Measurements from ENCODE around the gene OPCML. TPM values are rescaled to one million over a fixed set of nuclear protein-coding genes. Genes with fewer than 3 reads are reported as not detected.

The OPCML gene
- total RNA-seq, 1 donor from 2014 or later, result not detected

- no peaks in the 10 kb centered on the region for H3K36me3 ChIP-seq
- no peak overlapping the region for H3K4me3 ChIP-seq
- intact Hi-C loops (cut with DNase I), result no loop called here
- TF ChIP-seq POLR2A (IDR thresholded peaks at IDR 0.05), result no peak
- TF ChIP-seq POLR2AphosphoS5 (IDR thresholded peaks at IDR 0.05; ENCODE audit: insufficient read depth in 1 of 2, low read depth in 1 of 2), result no peak
- no peak for TF ChIP-seq CTCF (IDR thresholded peaks at IDR 0.05)
- no peaks in the 10 kb centered on the region for H3K9me3 ChIP-seq
- DNase-seq (ENCODE audit: extremely low spot score in 2 of 2), result no peak
- no peaks in the 10 kb centered on the region for H3K27me3 ChIP-seq
- no peak overlapping the region for H3K27ac ChIP-seq
- H3K4me1 ChIP-seq, result no peaks in the 10 kb centered on the region
These were observed 519.5 kb downstream of the OPCML start for GRCh38 chr11:133012803-133013202.

GRCh38 chr11:133011604-133012003, 520.7 kb downstream of the OPCML start:
- DNase-seq (ENCODE audit: extremely low spot score in 2 of 2), result no peak
- H3K4me1 ChIP-seq, result no peaks in the 10 kb centered on the region
- no peak overlapping the region for H3K4me3 ChIP-seq
- no peaks in the 10 kb centered on the region for H3K9me3 ChIP-seq
- no peaks in the 10 kb centered on the region for H3K36me3 ChIP-seq
- TF ChIP-seq POLR2AphosphoS5 (IDR thresholded peaks at IDR 0.05; ENCODE audit: insufficient read depth in 1 of 2, low read depth in 1 of 2), result no peak
- no peak for TF ChIP-seq CTCF (IDR thresholded peaks at IDR 0.05)
- TF ChIP-seq POLR2A (IDR thresholded peaks at IDR 0.05), result no peak
- H3K27me3 ChIP-seq, result no peaks in the 10 kb centered on the region
- intact Hi-C loops (cut with DNase I), result no loop called here
- H3K27ac ChIP-seq, result no peak overlapping the region

- intact Hi-C loops (cut with DNase I), result no loop called here
- no peaks in the 10 kb centered on the region for H3K4me1 ChIP-seq
- H3K36me3 ChIP-seq, result no peaks in the 10 kb centered on the region
- TF ChIP-seq POLR2AphosphoS5 (IDR thresholded peaks at IDR 0.05; ENCODE audit: insufficient read depth in 1 of 2, low read depth in 1 of 2), result no peak
- TF ChIP-seq CTCF (IDR thresholded peaks at IDR 0.05), result no peak
- TF ChIP-seq POLR2A (IDR thresholded peaks at IDR 0.05), result no peak
- H3K9me3 ChIP-seq, result no peaks in the 10 kb centered on the region
- no peaks in the 10 kb centered on the region for H3K27me3 ChIP-seq
- H3K4me3 ChIP-seq, result no peak overlapping the region
- no peak overlapping the region for H3K27ac ChIP-seq
- DNase-seq (ENCODE audit: extremely low spot score in 2 of 2), result no peak
These were observed 525.2 kb downstream of the OPCML start for GRCh38 chr11:133007027-133007584.

- Histone ChIP-seq H3K4me3 (no peak overlapping the region), H3K27me3 (no peaks in the 10 kb centered on the region), H3K9me3 (no peaks in the 10 kb centered on the region), H3K36me3 (no peaks in the 10 kb centered on the region), H3K27ac (no peak overlapping the region), H3K4me1 (no peaks in the 10 kb centered on the region)
- no peak for DNase-seq (ENCODE audit: extremely low spot score in 2 of 2)
- intact Hi-C loops (cut with DNase I), result no loop called here
- TF ChIP-seq CTCF (IDR thresholded peaks at IDR 0.05) (no peak), POLR2A (IDR thresholded peaks at IDR 0.05) (no peak), POLR2AphosphoS5 (IDR thresholded peaks at IDR 0.05; ENCODE audit: insufficient read depth in 1 of 2, low read depth in 1 of 2) (no peak)
These were observed 527.9 kb downstream of the OPCML start for GRCh38 chr11:133004369-133004768.

GRCh38 chr11:132999516-132999915, 532.8 kb downstream of the OPCML start:
- DNase-seq (ENCODE audit: extremely low spot score in 2 of 2), result no peak
- H3K4me1 ChIP-seq, result no peaks in the 10 kb centered on the region
- intact Hi-C loops (cut with DNase I), result no loop called here
- no peaks in the 10 kb centered on the region for H3K27me3 ChIP-seq
- no peak overlapping the region for H3K27ac ChIP-seq
- no peaks in the 10 kb centered on the region for H3K9me3 ChIP-seq
- H3K36me3 ChIP-seq, result no peaks in the 10 kb centered on the region
- H3K4me3 ChIP-seq, result no peak overlapping the region
- TF ChIP-seq POLR2A (IDR thresholded peaks at IDR 0.05) (no peak), POLR2AphosphoS5 (IDR thresholded peaks at IDR 0.05; ENCODE audit: insufficient read depth in 1 of 2, low read depth in 1 of 2) (no peak), CTCF (IDR thresholded peaks at IDR 0.05) (no peak)

All from vagina (tissue), 2 donors.